Loucy (cell line): ENCODE measurements around the gene ZBTB32.

ENCODE experiments used
- EZH2phosphoT487 ChIP-seq: fragments of 200-600 bp; IDR thresholded peaks from 2 replicates; pipeline ENCODE4 v1.6.1; 2018; ENCODE audit warnings: antibody characterized with exemption, mild to moderate bottlenecking, moderate library complexity, borderline replicate concordance
- TF ChIP-seq, protein P1 (sequence below): fragments of 200-600 bp; sonication (generic); conservative IDR thresholded peaks from 2 replicates; pipeline ENCODE4 v1.5.1; 2014; ENCODE audit warnings: mild to moderate bottlenecking, antibody characterized with exemption, low read length

DNA sequence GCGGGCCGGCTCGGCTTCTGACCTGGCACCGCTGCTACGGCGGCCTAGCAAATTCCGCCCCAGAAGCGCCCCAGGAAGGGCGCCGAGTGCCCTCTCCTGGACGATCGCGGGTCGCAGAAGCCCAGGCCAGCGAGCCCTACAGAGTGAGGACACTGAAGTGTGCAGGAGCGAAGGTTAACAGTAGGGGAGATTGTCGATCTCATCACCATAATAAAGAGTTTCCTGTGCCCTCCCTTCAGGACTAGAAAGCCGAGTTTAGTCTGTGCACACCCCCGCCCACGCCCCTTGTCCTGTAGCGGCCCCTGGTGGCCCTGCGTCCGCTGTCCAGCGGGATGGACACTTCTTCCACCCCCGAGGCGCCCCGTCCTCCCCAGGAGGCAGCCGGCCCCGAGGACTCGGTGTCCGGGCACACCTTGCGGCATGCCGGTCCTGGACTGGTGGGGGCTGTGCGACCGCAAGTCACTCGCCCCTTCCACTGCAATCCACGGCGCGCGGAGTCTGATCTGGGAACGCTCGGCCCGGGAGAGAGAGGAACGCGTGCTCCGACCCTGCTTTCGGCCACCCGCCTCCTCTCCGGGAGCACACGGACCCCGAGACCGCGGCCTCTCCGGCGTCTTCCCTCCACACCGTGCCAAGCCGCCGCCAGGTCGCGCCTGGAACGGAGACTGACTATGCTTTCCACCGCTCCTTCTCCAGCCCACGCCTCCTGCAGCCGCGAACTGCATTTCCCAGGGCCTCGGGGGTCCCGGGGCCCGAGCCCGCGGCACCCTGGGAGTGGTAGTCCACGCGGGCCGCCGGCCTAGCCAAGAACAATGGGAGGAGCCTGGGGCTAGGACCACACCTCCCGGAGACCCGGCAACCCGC lies 12.7 kb downstream of the ZBTB32 start:
- TF ChIP-seq, protein P1, sequence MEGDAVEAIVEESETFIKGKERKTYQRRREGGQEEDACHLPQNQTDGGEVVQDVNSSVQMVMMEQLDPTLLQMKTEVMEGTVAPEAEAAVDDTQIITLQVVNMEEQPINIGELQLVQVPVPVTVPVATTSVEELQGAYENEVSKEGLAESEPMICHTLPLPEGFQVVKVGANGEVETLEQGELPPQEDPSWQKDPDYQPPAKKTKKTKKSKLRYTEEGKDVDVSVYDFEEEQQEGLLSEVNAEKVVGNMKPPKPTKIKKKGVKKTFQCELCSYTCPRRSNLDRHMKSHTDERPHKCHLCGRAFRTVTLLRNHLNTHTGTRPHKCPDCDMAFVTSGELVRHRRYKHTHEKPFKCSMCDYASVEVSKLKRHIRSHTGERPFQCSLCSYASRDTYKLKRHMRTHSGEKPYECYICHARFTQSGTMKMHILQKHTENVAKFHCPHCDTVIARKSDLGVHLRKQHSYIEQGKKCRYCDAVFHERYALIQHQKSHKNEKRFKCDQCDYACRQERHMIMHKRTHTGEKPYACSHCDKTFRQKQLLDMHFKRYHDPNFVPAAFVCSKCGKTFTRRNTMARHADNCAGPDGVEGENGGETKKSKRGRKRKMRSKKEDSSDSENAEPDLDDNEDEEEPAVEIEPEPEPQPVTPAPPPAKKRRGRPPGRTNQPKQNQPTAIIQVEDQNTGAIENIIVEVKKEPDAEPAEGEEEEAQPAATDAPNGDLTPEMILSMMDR = peak; percentile 79
- no peak for TF ChIP-seq EZH2phosphoT487
